Mucosa of descending colon (tissue), 3 donors: ENCODE results near the gene COQ10A. TPM values are rescaled to one million over a fixed set of nuclear protein-coding genes. Genes with fewer than 3 reads are reported as not detected.

ENCODE experiments used
- ATAC-seq: fragments of 200-7000 bp; cut with Tn5 transposase; one replicate; pipeline ENCODE4 v1.9.1; 2020; ENCODE audit warnings: mild to moderate bottlenecking, moderate library complexity
- DNase-seq, 3 donors: peaks; one replicate each; pipeline ENCODE4 v3.0.0-alpha.2; 2020
- H3K36me3 ChIP-seq: fragments of 200-600 bp; one replicate; pipeline ENCODE4 v1.8.0; 2021; ENCODE audit warnings: low read depth, mild to moderate bottlenecking
- H3K4me1 ChIP-seq: fragments of 200-600 bp; one replicate; pipeline ENCODE4 v1.8.0; 2021; ENCODE audit warnings: low read depth, mild to moderate bottlenecking
- H3K4me3 ChIP-seq: fragments of 200-600 bp; one replicate; pipeline ENCODE4 v1.8.0; 2021; ENCODE audit warnings: mild to moderate bottlenecking
- H3K9me3 ChIP-seq: fragments of 200-600 bp; one replicate; pipeline ENCODE4 v1.8.0; 2021; ENCODE audit warnings: mild to moderate bottlenecking
- CTCF ChIP-seq: fragments of 200-600 bp; IDR thresholded peaks from one replicate; pipeline ENCODE4 v1.8.0; 2022; ENCODE audit warnings: antibody characterized with exemption, mild to moderate bottlenecking
- intact Hi-C, 2 donors: fragments of 100-400 bp; cut with DNase I in 1 of 2; cut with micrococcal nuclease in 1 of 2; formaldehyde crosslinking; loops; one replicate each; pipeline versions ENCODE4 v1.11.0 to v1.11.1; 2022; cut with DNase I, micrococcal nuclease
- total RNA-seq, 3 donors: library from RNA; stranded (reverse); fragmentation: NEBNext Ultra II Directional in 2 of 3; extraction: Animal tissue kit (Norgen Biotek cat#: 25700) in 2 of 3; gene quantifications; one replicate each; pipeline versions ENCODE4 v1.2.1 to v1.2.4, GENCODE V29; 2021 to 2023
- donor health status: DM: no; HTN: no; CAD: no; lungs with moderate emphysema.
- donor health status: DM: no; HTN: no; CAD: no.
- donor health status: DM: no; HTN: yes; CAD: no.

The COQ10A gene
- total RNA-seq, 3 donors from 2014 or later, result 4.0 to 12.7 (median 5.3) TPM

GRCh38 chr12:56229916-56230431 lies 36.8 kb upstream of the COQ10A start, which contains the start of gene SLC39A5:
Gene SLC39A5 (plus strand): TSS chr12:56230051. CDS start chr12:56231275, 1,224 bp downstream.
- intact Hi-C loops, result no loop called here
- TF ChIP-seq CTCF, result no peak
- peak in 2 of 3 donors; percentile 59 to 72 for DNase-seq

DNA sequence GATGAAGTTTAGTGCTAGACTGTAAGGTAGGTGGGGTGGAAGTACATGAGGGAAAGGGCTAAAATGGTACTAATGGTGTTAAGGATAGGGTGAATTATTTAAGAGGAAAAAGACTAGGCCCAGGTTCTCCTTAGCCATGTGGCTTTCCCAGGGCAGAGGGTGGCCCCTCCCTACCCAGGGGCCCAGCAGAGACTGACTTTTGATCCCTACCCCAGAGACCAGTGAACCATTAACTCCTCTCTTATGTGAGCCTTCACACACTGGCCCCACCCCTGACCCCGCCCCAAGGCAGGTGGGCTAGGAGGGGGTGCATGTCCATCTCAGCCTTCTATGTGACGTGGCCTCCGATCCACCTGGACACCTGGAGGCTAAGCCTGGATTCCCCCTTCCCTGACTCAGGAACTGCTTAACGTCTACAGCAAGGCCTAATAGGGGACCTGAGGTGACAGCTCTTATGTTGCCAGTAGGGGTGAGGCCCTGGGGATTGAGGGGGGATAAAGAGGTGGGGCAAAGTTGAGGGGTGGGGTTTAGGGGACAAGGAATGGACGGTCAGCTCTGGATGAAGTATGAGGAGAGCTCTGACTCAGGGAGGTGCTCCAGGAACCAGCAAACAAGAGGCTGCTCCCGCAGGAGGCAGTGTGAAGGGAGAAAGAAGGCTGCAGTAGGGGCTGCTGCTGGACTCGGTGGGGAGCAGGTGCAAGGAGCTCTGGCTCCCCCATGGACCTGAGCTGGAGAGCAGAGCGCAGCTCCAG lies 36.1 kb upstream of the COQ10A start:
- peaks cover 6% of the 10 kb centered on the region for H3K4me1 ChIP-seq
- H3K9me3 ChIP-seq, result no peaks in the 10 kb centered on the region
- no peaks in the 10 kb centered on the region for H3K36me3 ChIP-seq
- peak; percentile 95 for ATAC-seq
- intact Hi-C loops, result no loop called here
- TF ChIP-seq CTCF, result no peak
- peak; percentile 89 to 92 (median 91) for DNase-seq
- H3K4me3 ChIP-seq, result no peak overlapping the region

More at GRCh38 chr12:56229916-56230431, 36.8 kb upstream of the COQ10A start, which contains the start of gene SLC39A5:
- Histone ChIP-seq H3K4me3 (no peak within 1 kb of the TSS), H3K4me1 (peaks cover 6% of the 10 kb centered on the region), H3K36me3 (no peaks in the 10 kb centered on the region), H3K9me3 (no peaks in the 10 kb centered on the region)
- ATAC-seq, result peak; percentile 29

- no peaks in the 10 kb centered on the region for H3K9me3 ChIP-seq
- intact Hi-C loops, result no loop called here
- H3K36me3 ChIP-seq, result no peaks in the 10 kb centered on the region
- H3K4me3 ChIP-seq, result no peak overlapping the region
- TF ChIP-seq CTCF, result no peak
- peak in 2 of 3 donors; percentile 23 to 57 for DNase-seq
- peak; percentile 27 for ATAC-seq
- H3K4me1 ChIP-seq, result peaks cover 6% of the 10 kb centered on the region
Observed at GRCh38 chr12:56231184-56231582, 35.6 kb upstream of the COQ10A start.

GRCh38 chr12:56234746-56235436 lies 31.9 kb upstream of the COQ10A start:
- no peak for DNase-seq
- H3K4me3 ChIP-seq, result no peak overlapping the region
- H3K4me1 ChIP-seq, result peaks cover 6% of the 10 kb centered on the region
- H3K36me3 ChIP-seq, result no peaks in the 10 kb centered on the region
- TF ChIP-seq CTCF, result no peak
- no peak for ATAC-seq
- H3K9me3 ChIP-seq, result no peaks in the 10 kb centered on the region
- intact Hi-C loops, result no loop called here

GRCh38 chr12:56236091-56236490 lies 30.7 kb upstream of the COQ10A start:
- no peaks in the 10 kb centered on the region for H3K36me3 ChIP-seq
- peaks cover 4% of the 10 kb centered on the region for H3K4me1 ChIP-seq
- no peak for ATAC-seq

More at GRCh38 chr12:56236091-56236490, 30.7 kb upstream of the COQ10A start:
- Histone ChIP-seq H3K9me3 (no peaks in the 10 kb centered on the region), H3K4me3 (no peak overlapping the region)
- intact Hi-C loops, result no loop called here
- TF ChIP-seq CTCF, result no peak
- no peak for DNase-seq
